SK-N-SH treated with all-trans-retinoic acid at 6 μM for 48 hours (cell line): ENCODE measurements around the gene G3BP1.

Experiments
- ATAC-seq: fragments of 200-7000 bp; cut with Tn5 transposase; 3 replicates; pipeline ENCODE4 v1.9.1; 2020; ENCODE audit warnings: mild to moderate bottlenecking, moderate library complexity
- ARNTL ChIP-seq: fragments of 450-650 bp; formaldehyde crosslinking; IDR thresholded peaks from 2 replicates; pipeline ENCODE4 v1.5.0; 2020; ENCODE audit warnings: low read depth, mild to moderate bottlenecking, moderate library complexity, borderline replicate concordance
- BACH2 ChIP-seq: fragments of 250-450 bp; sonication (Bioruptor Pico); IDR thresholded peaks from 2 replicates; pipeline ENCODE4 v1.9.0; 2021; ENCODE audit warnings: mild to moderate bottlenecking, borderline replicate concordance
- CSDC2 ChIP-seq: fragments of 250-450 bp; sonication (Bioruptor Pico); IDR thresholded peaks from 2 replicates; pipeline ENCODE4 v1.5.0; 2020; ENCODE audit warnings: mild to moderate bottlenecking, moderate library complexity
- ESRRG ChIP-seq: fragments of 250-450 bp; sonication (Bioruptor Pico); IDR thresholded peaks from 2 replicates; pipeline ENCODE4 v1.6.1; 2021; ENCODE audit warnings: mild to moderate bottlenecking
- GLIS3 ChIP-seq: fragments of 250-450 bp; sonication (Bioruptor Pico); IDR thresholded peaks from 2 replicates; pipeline ENCODE4 v1.5.0; 2020; ENCODE audit warnings: mild to moderate bottlenecking, moderate library complexity
- ISL1 ChIP-seq: fragments of 250-450 bp; sonication (Bioruptor Pico); IDR thresholded peaks from 2 replicates; pipeline ENCODE4 v2.1.2; 2022; ENCODE audit warnings: mild to moderate bottlenecking, moderate library complexity
- OSR1 ChIP-seq: fragments of 250-450 bp; sonication (Bioruptor Pico); IDR thresholded peaks from 2 replicates; pipeline ENCODE4 v1.8.0; 2022; ENCODE audit warnings: moderate library complexity, mild to moderate bottlenecking, inconsistent platforms
- PATZ1 ChIP-seq: fragments of 250-450 bp; sonication (Bioruptor Pico); IDR thresholded peaks from 2 replicates; pipeline ENCODE4 v1.8.0; 2020; ENCODE audit warnings: mild to moderate bottlenecking, moderate library complexity, borderline replicate concordance
- PPARA ChIP-seq: fragments of 250-450 bp; sonication (Bioruptor Pico); IDR thresholded peaks from 2 replicates; pipeline ENCODE4 v1.5.0; 2020; ENCODE audit warnings: mild to moderate bottlenecking, borderline replicate concordance
- TCF4 ChIP-seq: fragments of 250-450 bp; sonication (Bioruptor Pico); IDR thresholded peaks from 2 replicates; pipeline ENCODE4 v1.8.0; 2021; ENCODE audit warnings: mild to moderate bottlenecking, moderate library complexity, borderline replicate concordance
- TOX ChIP-seq: fragments of 250-450 bp; sonication (Bioruptor Pico); IDR thresholded peaks from 2 replicates; pipeline ENCODE4 v1.8.0; 2021; ENCODE audit warnings: mild to moderate bottlenecking, moderate library complexity, borderline replicate concordance
- ZC3H10 ChIP-seq: fragments of 250-450 bp; sonication (Bioruptor Pico); IDR thresholded peaks from 2 replicates; pipeline ENCODE4 v1.5.1; 2021; ENCODE audit warnings: mild to moderate bottlenecking, moderate library complexity
- ZFP30 ChIP-seq: fragments of 450-650 bp; formaldehyde crosslinking; IDR thresholded peaks from 2 replicates; pipeline ENCODE4 v1.5.0; 2022; ENCODE audit warnings: mild to moderate bottlenecking, moderate library complexity
- ZNF565 ChIP-seq: fragments of 450-650 bp; formaldehyde crosslinking; conservative IDR thresholded peaks from 2 replicates; pipeline ENCODE4 v1.5.0; 2020; ENCODE audit warnings: low read depth, mild to moderate bottlenecking, moderate library complexity
- ZNF70 ChIP-seq: fragments of 450-650 bp; formaldehyde crosslinking; IDR thresholded peaks from 2 replicates; pipeline ENCODE4 v1.5.0; 2020; ENCODE audit warnings: mild to moderate bottlenecking, moderate library complexity
- ZNF8 ChIP-seq: fragments of 450-650 bp; formaldehyde crosslinking; IDR thresholded peaks from 2 replicates; pipeline ENCODE4 v1.5.0; 2020; ENCODE audit warnings: mild to moderate bottlenecking, moderate library complexity
- TF ChIP-seq, protein P1 (sequence below): fragments of 250-450 bp; sonication (Bioruptor Pico); IDR thresholded peaks from 2 replicates; pipeline ENCODE4 v1.5.1; 2020; ENCODE audit warnings: low read depth, mild to moderate bottlenecking, moderate library complexity
- TF ChIP-seq, protein P2 (sequence below): fragments of 250-450 bp; sonication (Bioruptor Pico); IDR thresholded peaks from 2 replicates; pipeline ENCODE4 v1.5.0; 2020; ENCODE audit warnings: mild to moderate bottlenecking, moderate library complexity
- TF ChIP-seq, protein P3 (sequence below): fragments of 250-450 bp; sonication (Bioruptor Pico); IDR thresholded peaks from 2 replicates; pipeline ENCODE4 v1.5.1; 2021; ENCODE audit warnings: mild to moderate bottlenecking, moderate library complexity

The G3BP1 gene

GRCh38 chr5:151758141-151758429 is 13.7 kb upstream of the G3BP1 start:
- TF ChIP-seq CSDC2 (CRISPR knock-in tag) (no peak), ARNTL (CRISPR knock-in tag) (no peak), PPARA (CRISPR knock-in tag) (no peak), ZNF565 (no peak), ESRRG (no peak), ZC3H10 (no peak), TOX (CRISPR knock-in tag) (no peak), ISL1 (CRISPR knock-in tag) (no peak), GLIS3 (no peak), PATZ1 (no peak)
- TF ChIP-seq, protein P1, sequence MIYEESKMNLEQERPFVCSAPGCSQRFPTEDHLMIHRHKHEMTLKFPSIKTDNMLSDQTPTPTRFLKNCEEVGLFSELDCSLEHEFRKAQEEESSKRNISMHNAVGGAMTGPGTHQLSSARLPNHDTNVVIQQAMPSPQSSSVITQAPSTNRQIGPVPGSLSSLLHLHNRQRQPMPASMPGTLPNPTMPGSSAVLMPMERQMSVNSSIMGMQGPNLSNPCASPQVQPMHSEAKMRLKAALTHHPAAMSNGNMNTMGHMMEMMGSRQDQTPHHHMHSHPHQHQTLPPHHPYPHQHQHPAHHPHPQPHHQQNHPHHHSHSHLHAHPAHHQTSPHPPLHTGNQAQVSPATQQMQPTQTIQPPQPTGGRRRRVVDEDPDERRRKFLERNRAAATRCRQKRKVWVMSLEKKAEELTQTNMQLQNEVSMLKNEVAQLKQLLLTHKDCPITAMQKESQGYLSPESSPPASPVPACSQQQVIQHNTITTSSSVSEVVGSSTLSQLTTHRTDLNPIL, result no peak
- TF ChIP-seq, protein P2, sequence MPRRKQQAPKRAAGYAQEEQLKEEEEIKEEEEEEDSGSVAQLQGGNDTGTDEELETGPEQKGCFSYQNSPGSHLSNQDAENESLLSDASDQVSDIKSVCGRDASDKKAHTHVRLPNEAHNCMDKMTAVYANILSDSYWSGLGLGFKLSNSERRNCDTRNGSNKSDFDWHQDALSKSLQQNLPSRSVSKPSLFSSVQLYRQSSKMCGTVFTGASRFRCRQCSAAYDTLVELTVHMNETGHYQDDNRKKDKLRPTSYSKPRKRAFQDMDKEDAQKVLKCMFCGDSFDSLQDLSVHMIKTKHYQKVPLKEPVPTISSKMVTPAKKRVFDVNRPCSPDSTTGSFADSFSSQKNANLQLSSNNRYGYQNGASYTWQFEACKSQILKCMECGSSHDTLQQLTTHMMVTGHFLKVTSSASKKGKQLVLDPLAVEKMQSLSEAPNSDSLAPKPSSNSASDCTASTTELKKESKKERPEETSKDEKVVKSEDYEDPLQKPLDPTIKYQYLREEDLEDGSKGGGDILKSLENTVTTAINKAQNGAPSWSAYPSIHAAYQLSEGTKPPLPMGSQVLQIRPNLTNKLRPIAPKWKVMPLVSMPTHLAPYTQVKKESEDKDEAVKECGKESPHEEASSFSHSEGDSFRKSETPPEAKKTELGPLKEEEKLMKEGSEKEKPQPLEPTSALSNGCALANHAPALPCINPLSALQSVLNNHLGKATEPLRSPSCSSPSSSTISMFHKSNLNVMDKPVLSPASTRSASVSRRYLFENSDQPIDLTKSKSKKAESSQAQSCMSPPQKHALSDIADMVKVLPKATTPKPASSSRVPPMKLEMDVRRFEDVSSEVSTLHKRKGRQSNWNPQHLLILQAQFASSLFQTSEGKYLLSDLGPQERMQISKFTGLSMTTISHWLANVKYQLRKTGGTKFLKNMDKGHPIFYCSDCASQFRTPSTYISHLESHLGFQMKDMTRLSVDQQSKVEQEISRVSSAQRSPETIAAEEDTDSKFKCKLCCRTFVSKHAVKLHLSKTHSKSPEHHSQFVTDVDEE (CRISPR knock-in tag), result no peak
- peak; percentile 62 for ATAC-seq

DNA sequence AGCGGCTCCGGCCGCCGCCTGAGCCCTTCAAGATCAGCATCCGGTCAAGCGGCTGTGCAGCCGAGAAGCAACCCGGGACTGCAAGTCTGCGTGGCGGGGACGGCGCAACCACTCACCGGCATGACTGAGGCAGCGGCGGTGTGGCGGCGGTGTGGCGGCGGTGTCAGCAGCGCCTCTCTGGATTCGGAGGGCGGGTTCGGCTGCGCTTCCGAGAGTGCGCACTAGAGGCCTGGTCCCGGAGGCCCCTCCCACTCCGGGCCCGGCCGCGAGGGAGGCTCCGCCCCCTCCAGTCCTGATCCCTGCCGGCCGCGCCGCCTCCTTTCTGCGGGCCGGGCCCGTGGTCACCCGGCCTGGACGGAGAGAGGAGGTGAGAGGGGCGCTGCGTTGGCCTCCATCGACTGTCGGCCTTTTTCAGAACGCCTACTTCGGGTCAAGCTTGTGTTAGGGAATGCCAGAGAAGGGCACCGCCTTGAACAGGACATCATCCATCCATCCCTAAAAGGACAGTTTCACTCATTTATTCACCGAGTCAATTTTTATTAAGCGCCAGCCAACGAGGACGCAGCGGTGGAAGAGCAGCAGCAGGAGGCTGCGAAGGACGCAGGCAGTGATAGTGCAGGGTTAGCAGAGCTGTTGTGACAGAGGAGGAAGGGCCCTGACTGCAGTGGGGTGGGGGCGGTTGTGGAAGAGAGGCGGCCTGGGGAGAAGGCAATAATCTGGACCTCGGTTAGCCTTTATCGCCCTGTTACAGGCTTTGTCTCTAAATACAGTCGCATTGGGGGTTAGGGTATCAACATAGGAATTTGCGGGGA is 13.1 kb upstream of the G3BP1 start, which contains the start of gene ATOX1:
TSS of gene ATOX1 (minus strand) at position 202 of the 812 bp plus-strand sequence. CDS start at position 122, 80 bp downstream.
- TF ChIP-seq ZC3H10 (no peak), GLIS3 (no peak), ESRRG (no peak), BACH2 (CRISPR knock-in tag) (no peak), PPARA (CRISPR knock-in tag) (no peak), TOX (CRISPR knock-in tag) (no peak), ZFP30 (CRISPR knock-in tag) (no peak), OSR1 (CRISPR knock-in tag) (no peak), ZNF70 (no peak; the same call in 1 of the 2 replicates), ZNF565 (no peak), ISL1 (CRISPR knock-in tag) (no peak)
- TF ChIP-seq, protein P2 (CRISPR knock-in tag), result no peak
- TF ChIP-seq, protein P1, result no peak
- TF ChIP-seq, protein P3, sequence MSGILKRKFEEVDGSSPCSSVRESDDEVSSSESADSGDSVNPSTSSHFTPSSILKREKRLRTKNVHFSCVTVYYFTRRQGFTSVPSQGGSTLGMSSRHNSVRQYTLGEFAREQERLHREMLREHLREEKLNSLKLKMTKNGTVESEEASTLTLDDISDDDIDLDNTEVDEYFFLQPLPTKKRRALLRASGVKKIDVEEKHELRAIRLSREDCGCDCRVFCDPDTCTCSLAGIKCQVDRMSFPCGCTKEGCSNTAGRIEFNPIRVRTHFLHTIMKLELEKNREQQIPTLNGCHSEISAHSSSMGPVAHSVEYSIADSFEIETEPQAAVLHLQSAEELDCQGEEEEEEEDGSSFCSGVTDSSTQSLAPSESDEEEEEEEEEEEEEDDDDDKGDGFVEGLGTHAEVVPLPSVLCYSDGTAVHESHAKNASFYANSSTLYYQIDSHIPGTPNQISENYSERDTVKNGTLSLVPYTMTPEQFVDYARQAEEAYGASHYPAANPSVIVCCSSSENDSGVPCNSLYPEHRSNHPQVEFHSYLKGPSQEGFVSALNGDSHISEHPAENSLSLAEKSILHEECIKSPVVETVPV (CRISPR knock-in tag), result no peak
- peak; percentile 99 for ATAC-seq

DNA sequence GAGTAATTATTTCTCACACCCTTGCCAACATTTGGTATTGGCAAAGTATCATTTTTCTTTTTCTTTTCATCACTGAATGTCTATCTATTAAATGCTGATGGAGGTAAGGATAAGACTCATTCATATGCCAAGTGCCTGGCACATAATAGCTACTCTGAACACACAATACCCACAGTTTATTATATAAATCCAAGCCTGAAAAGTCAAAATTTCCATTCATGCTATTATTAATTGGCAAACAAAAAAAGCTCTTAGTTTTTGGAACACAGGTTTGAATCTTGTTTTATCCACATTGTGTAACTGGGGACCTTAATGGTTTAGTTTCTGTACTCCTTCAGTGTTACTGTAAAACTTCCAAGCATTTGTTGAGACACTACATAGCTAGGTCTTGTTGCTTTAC is 7.0 kb upstream of the G3BP1 start:
- no peak for ATAC-seq
- no peak for TF ChIP-seq ARNTL (CRISPR knock-in tag)
- TF ChIP-seq, protein P2 (CRISPR knock-in tag), result no peak
- no peak for TF ChIP-seq TOX (CRISPR knock-in tag)
- TF ChIP-seq PATZ1, result no peak
- TF ChIP-seq ZFP30 (CRISPR knock-in tag), result no peak
- no peak for TF ChIP-seq ZC3H10
- TF ChIP-seq ZNF8 (CRISPR knock-in tag), result no peak
- TF ChIP-seq TCF4 (CRISPR knock-in tag), result no peak
